HCT116 (cell line): ENCODE results near the gene YAP1. TPM values are rescaled to one million over a fixed set of nuclear protein-coding genes. Genes with fewer than 3 reads are reported as not detected.
"Not testable (repeated sequence)": the region's sequence is repeated elsewhere in the genome, so short reads cannot be mapped to it uniquely, and the experiment has no call there.

Experiments used
- ATAC-seq: fragments of 200-7000 bp; cut with Tn5 transposase; 2 replicates; pipeline ENCODE4 v1.9.1; 2020; ENCODE audit warnings: mild to moderate bottlenecking, moderate library complexity
- BruUV-seq: library from RNA; stranded (reverse); fragments of 400-500 nt; replicated peaks from 2 replicates; lab custom pipeline; 2021; lab: Mats Ljungman, UMichigan
- CTCF ChIA-PET: fragments of 300-600 bp; sonication (Branson Sonifier 250); formaldehyde crosslinking; loops from one replicate; lab custom pipeline; 2021; ENCODE audit warnings: antibody characterized with exemption; lab: Charles Lee
- POLR2A ChIA-PET: fragments of 300-600, 350-600 bp; sonication (Branson Sonifier 250); formaldehyde crosslinking; loops from one replicate; lab custom pipeline; 2021; ENCODE audit warnings: antibody characterized with exemption; lab: Charles Lee
- RAD21 ChIA-PET, 2 experiments: fragments of 300-600 bp; sonication (Branson Sonifier 250); formaldehyde crosslinking; loops; one replicate each; lab custom pipeline; 2023; ENCODE audit warnings: low total read pairs in 2 of 2; ENCODE audit not compliant: uncharacterized antibody in 2 of 2, unreplicated experiment in 2 of 2, low non-redundant PET in 1 of 2; lab: Charles Lee
- DNase-seq: peaks from one replicate; pipeline ENCODE4 v3.0.0-alpha.2; 2010; ENCODE audit warnings: low read depth, low spot score
- H2AFZ ChIP-seq: fragments of 200-600 bp; shearing (Covaris generic), sonication (generic); 2 replicates; pipeline ENCODE4 v1.6.1; 2017; ENCODE audit warnings: low read depth, mixed run types, mixed read lengths, antibody characterized with exemption, low read length; ENCODE audit not compliant: poor library complexity, severe bottlenecking
- H3K27ac ChIP-seq: 2 replicates; pipeline ENCODE4 v1.5.1; 2012; ENCODE audit warnings: low read depth, low read length
- H3K27me3 ChIP-seq: fragments of 200-600 bp; sonication (generic); 2 replicates; pipeline ENCODE4 v1.6.1; 2016; ENCODE audit warnings: mixed run types, low read length, mixed read lengths; ENCODE audit not compliant: insufficient read depth
- H3K36me3 ChIP-seq, 2 experiments: fragments of 200-500 bp in 1 of 2; fragments of 200-600 bp in 1 of 2; sonication (Bioruptor generic) in 1 of 2; sonication (generic) in 1 of 2; 2 replicates each; pipeline versions ENCODE4 v1.5.1 to v1.6.1; 2014 to 2016; ENCODE audit warnings: low read length in 2 of 2, inconsistent platforms in 1 of 2, mixed read lengths in 1 of 2, mixed run types in 1 of 2; ENCODE audit not compliant: insufficient read depth in 2 of 2, control insufficient read depth in 1 of 2
- H3K4me1 ChIP-seq, 2 experiments: fragments of 200-600 bp in 1 of 2; sonication (generic) in 1 of 2; 2 replicates each; pipeline versions ENCODE4 v1.5.1 to v1.6.1; 2012 to 2017; ENCODE audit warnings: low read length in 2 of 2, inconsistent platforms in 1 of 2, mild to moderate bottlenecking in 1 of 2, mixed read lengths in 1 of 2, mixed run types in 1 of 2, moderate library complexity in 1 of 2; ENCODE audit not compliant: insufficient read depth in 2 of 2, control insufficient read depth in 1 of 2
- H3K4me2 ChIP-seq: fragments of 200-600 bp; sonication (generic); 2 replicates; pipeline ENCODE4 v1.6.1; 2017; ENCODE audit warnings: mixed run types, low read length, mixed read lengths
- H3K4me3 ChIP-seq, 2 experiments: fragments of 200-600 bp in 1 of 2; sonication (generic) in 1 of 2; replicated peaks in 1 of 2; 2 replicates each; pipeline ENCODE4 v1.5.1; 2011 to 2016; ENCODE audit warnings: low read length in 2 of 2, control low read depth in 1 of 2, low read depth in 1 of 2, mild to moderate bottlenecking in 1 of 2, mixed read lengths in 1 of 2, mixed run types in 1 of 2
- H3K79me2 ChIP-seq: fragments of 200-600 bp; sonication (generic); 2 replicates; pipeline ENCODE4 v1.6.1; 2017; ENCODE audit warnings: mild to moderate bottlenecking, mixed run types, low read length, moderate library complexity, mixed read lengths; ENCODE audit not compliant: insufficient read depth
- H3K9ac ChIP-seq: fragments of 200-600 bp; sonication (generic); 2 replicates; pipeline ENCODE4 v1.6.1; 2016; ENCODE audit warnings: low read length, mixed read lengths
- H3K9me2 ChIP-seq: fragments of 200-600 bp; sonication (generic), shearing (Covaris generic); 2 replicates; pipeline ENCODE4 v1.6.1; 2017; ENCODE audit warnings: mixed run types, mild to moderate bottlenecking, moderate library complexity; ENCODE audit not compliant: insufficient read depth
- H3K9me3 ChIP-seq, 2 experiments: fragments of 200-500 bp in 1 of 2; fragments of 200-600 bp in 1 of 2; sonication (Bioruptor generic) in 1 of 2; sonication (generic) in 1 of 2; 2 replicates each; pipeline ENCODE4 v1.6.1; 2014 to 2017; ENCODE audit warnings: low read length in 2 of 2, mixed read lengths in 2 of 2, inconsistent platforms in 1 of 2, low read depth in 1 of 2, mild to moderate bottlenecking in 1 of 2, mixed run types in 1 of 2, moderate library complexity in 1 of 2; ENCODE audit not compliant: control insufficient read depth in 1 of 2, insufficient read depth in 1 of 2
- H4K20me1 ChIP-seq: fragments of 200-600 bp; sonication (generic), shearing (Covaris generic); 2 replicates; pipeline ENCODE4 v1.6.1; 2017; ENCODE audit warnings: mixed run types, mild to moderate bottlenecking, moderate library complexity; ENCODE audit not compliant: insufficient read depth
- CBX3 ChIP-seq: IDR thresholded peaks from 2 replicates; pipeline ENCODE4 v1.6.1; 2012; ENCODE audit warnings: low read depth
- EZH2phosphoT487 ChIP-seq: fragments of 200-600 bp; IDR thresholded peaks from 2 replicates; pipeline ENCODE4 v1.6.1; 2018; ENCODE audit warnings: antibody characterized with exemption, borderline replicate concordance
- FOSL1 ChIP-seq: IDR thresholded peaks from 2 replicates; pipeline ENCODE4 v1.6.1; 2012; ENCODE audit warnings: low read depth
- POLR2AphosphoS5 ChIP-seq: IDR thresholded peaks from 2 replicates; pipeline ENCODE4 v1.6.1; 2011; ENCODE audit warnings: mild to moderate bottlenecking, low read depth, low read length, moderate library complexity
- RAD21 ChIP-seq: IDR thresholded peaks from 2 replicates; pipeline ENCODE4 v1.6.1; 2012; ENCODE audit warnings: low read depth, mild to moderate bottlenecking
- SIN3A ChIP-seq: IDR thresholded peaks from 2 replicates; pipeline ENCODE4 v1.6.1; 2012; ENCODE audit warnings: low read depth
- YY1 ChIP-seq: IDR thresholded peaks from 2 replicates; pipeline ENCODE4 v1.6.1; 2011; ENCODE audit warnings: low read length, low read depth, moderate library complexity, mild to moderate bottlenecking; ENCODE audit not compliant: insufficient replicate concordance; ENCODE audit errors: extremely low read depth
- intact Hi-C: fragments of 100-400 bp; cut with micrococcal nuclease; formaldehyde crosslinking; loops from 2 replicates; pipeline ENCODE4 v1.10.0; 2022
- total RNA-seq: library from RNA; stranded (reverse); gene quantifications from one replicate; pipeline ENCODE4 v1.2.1, GENCODE V29; 2021; ENCODE audit not compliant: unreplicated experiment
- TF ChIP-seq, protein P1 (sequence below): IDR thresholded peaks from 2 replicates; pipeline ENCODE4 v1.6.1; 2012; ENCODE audit warnings: low read depth
- TF ChIP-seq, protein P2 (sequence below): IDR thresholded peaks from 2 replicates; pipeline ENCODE4 v1.6.1; 2012

Gene YAP1
- total RNA-seq, 1 experiment from 2014 or later: 88.6 TPM

DNA sequence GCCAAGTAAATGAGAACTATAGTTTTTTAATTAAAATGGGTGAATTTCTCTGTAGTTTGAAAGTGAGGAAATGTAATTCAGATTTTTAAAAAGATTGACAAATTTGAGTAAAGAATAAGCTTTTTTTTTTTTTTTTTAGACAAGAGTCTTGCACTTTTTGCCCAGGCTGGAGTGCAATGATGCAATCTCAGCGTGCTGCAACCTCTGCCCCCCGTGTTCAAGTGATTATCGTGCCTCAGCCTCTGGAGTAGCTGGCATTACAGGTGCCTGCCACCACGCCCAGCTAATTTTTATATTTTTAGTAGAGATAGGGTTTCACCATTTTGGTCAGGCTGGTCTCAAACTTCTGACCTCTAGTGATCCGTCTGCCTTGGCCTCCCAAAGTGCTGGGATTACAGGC, 90.1 kb downstream of the YAP1 start:
- CTCF ChIA-PET, ATAC-seq, H3K9me3 ChIP-seq: not testable (repeated sequence)

GRCh38 chr11:102201776-102202175, 91.5 kb downstream of the YAP1 start:
- DNase-seq: no peak
- ATAC-seq: no peak
- Histone ChIP-seq H3K4me1 (peaks cover 2 to 10% of the 10 kb centered on the region in 2 experiments; a peak in 3 of 4 replicates), H3K4me2 (no peak overlapping the region), H3K79me2 (peaks cover 48% of the 10 kb centered on the region), H3K4me3 (no peak overlapping the region), H3K36me3 (peaks cover 0 to 9% of the 10 kb centered on the region in 2 experiments; a peak in 1 of 4 replicates), H3K9ac (no peak overlapping the region), H3K27ac (no peak overlapping the region), H2AFZ (no peak overlapping the region), H3K9me2 (no peaks in the 10 kb centered on the region), H4K20me1 (no peaks in the 10 kb centered on the region), H3K27me3 (no peaks in the 10 kb centered on the region), H3K9me3 (no peaks in the 10 kb centered on the region)
- CTCF ChIA-PET: no interaction called here
- intact Hi-C loops: no loop called here
- RAD21 ChIA-PET: no interaction called here
- POLR2A ChIA-PET: no interaction called here
- BruUV-seq: no TSS peak
- TF ChIP-seq FOSL1 (no peak), YY1 (no peak), EZH2phosphoT487 (no peak), SIN3A (no peak), CBX3 (no peak), RAD21 (no peak), POLR2AphosphoS5 (no peak)
- TF ChIP-seq, protein P1, sequence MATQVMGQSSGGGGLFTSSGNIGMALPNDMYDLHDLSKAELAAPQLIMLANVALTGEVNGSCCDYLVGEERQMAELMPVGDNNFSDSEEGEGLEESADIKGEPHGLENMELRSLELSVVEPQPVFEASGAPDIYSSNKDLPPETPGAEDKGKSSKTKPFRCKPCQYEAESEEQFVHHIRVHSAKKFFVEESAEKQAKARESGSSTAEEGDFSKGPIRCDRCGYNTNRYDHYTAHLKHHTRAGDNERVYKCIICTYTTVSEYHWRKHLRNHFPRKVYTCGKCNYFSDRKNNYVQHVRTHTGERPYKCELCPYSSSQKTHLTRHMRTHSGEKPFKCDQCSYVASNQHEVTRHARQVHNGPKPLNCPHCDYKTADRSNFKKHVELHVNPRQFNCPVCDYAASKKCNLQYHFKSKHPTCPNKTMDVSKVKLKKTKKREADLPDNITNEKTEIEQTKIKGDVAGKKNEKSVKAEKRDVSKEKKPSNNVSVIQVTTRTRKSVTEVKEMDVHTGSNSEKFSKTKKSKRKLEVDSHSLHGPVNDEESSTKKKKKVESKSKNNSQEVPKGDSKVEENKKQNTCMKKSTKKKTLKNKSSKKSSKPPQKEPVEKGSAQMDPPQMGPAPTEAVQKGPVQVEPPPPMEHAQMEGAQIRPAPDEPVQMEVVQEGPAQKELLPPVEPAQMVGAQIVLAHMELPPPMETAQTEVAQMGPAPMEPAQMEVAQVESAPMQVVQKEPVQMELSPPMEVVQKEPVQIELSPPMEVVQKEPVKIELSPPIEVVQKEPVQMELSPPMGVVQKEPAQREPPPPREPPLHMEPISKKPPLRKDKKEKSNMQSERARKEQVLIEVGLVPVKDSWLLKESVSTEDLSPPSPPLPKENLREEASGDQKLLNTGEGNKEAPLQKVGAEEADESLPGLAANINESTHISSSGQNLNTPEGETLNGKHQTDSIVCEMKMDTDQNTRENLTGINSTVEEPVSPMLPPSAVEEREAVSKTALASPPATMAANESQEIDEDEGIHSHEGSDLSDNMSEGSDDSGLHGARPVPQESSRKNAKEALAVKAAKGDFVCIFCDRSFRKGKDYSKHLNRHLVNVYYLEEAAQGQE: no peak
- TF ChIP-seq, protein P2, sequence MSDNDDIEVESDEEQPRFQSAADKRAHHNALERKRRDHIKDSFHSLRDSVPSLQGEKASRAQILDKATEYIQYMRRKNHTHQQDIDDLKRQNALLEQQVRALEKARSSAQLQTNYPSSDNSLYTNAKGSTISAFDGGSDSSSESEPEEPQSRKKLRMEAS: no peak

More for the DNA sequence above, 90.1 kb downstream of the YAP1 start:
- H3K4me3 ChIP-seq, DNase-seq, H2AFZ ChIP-seq, H3K4me1 ChIP-seq, H4K20me1 ChIP-seq, H3K9ac ChIP-seq, intact Hi-C loops, H3K27ac ChIP-seq, BruUV-seq, H3K4me2 ChIP-seq, H3K27me3 ChIP-seq, RAD21 ChIA-PET, H3K36me3 ChIP-seq, H3K9me2 ChIP-seq, POLR2A ChIA-PET: not testable (repeated sequence)
- H3K79me2 ChIP-seq: peaks cover 48% of the 10 kb centered on the region
